GM21619 (cell line): ENCODE data around the gene MINK1.
"Not testable (repeated sequence)": the region's sequence is repeated elsewhere in the genome, so short reads cannot be mapped to it uniquely, and the experiment has no call there.

ENCODE experiments used
- ATAC-seq: cut with Tn5 transposase; IDR thresholded peaks from one replicate; pipeline ENCODE4 v1.9.1; 2021; ENCODE audit not compliant: unreplicated experiment

MINK1 gene

GRCh38 chr17:4897198-4897687 lies 64.1 kb downstream of the MINK1 start:
- no peak for ATAC-seq

GRCh38 chr17:4897785-4898184 lies 64.6 kb downstream of the MINK1 start:
- ATAC-seq, result no peak

DNA sequence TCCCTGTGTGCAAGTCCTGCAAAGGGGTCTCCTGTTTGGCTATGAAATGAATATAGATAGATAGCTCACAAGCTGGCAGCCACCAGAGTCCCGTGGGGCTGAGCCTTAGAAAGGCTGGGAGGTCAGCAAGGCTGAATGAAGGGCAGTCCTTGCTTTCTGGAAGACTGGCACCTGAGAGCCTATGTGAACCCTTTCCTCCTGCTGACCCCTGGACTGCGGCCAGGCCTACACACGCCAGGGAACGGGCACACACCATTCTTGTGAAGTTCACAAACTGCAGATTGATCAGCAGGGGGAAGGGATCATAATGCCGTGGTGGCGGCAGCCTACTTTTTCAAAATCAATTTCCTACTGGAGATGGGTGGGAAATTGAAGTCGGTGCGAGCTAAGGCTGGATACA lies 65.2 kb downstream of the MINK1 start:
- ATAC-seq, result no peak

DNA sequence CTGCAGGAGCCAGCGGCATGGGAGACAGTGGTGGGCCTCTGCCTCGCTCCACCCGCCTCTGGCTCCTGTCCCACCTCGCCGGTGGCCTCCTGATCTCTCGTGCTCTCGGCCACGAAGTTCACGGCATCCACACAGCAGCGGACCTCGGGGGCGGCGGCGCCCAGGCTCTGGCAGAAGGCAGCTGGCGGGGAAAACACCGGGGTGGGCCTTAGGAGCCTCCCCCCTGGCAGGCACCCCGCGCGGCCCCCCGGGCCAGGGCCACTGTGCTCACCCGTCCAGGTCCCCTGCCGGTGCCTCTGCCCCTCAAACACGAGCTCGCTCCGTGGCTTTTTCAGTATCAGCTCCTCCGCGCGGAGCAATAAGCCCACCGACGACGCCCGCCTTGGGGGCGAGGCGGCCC lies 65.8 kb downstream of the MINK1 start:
- no peak for ATAC-seq

GRCh38 chr17:4899341-4900230 lies 66.4 kb downstream of the MINK1 start, which contains the start of gene C17orf107:
C17orf107 (plus strand) TSS chr17:4899536; CDS start chr17:4899763, 227 bp downstream.
- ATAC-seq, result peak; percentile 37

GRCh38 chr17:4900231-4901107 lies 67.3 kb downstream of the MINK1 start:
- ATAC-seq, result no peak

GRCh38 chr17:4901108-4901647 lies 68.0 kb downstream of the MINK1 start:
- no peak for ATAC-seq

- ATAC-seq, result no peak
These were observed 68.7 kb downstream of the MINK1 start for GRCh38 chr17:4901648-4902344.

DNA sequence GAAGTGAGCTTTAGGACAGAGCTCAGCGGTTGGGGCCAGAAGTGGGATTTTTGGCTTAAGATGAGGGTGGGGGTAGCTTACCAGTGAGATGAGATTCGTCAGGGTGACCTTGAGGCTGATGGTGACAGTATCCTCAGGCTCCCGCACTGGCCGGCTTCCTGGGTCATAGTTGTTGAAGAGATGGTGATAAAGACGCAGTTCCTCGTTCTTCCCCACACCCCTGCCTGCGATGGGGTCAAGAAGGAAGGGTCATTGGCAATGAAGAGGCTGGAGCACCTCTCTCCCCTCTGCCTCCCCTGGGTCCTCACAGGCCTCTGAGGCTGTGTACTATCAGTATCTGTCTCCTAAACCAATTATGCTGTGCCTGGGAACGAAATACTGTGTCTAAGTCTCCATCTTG lies 69.4 kb downstream of the MINK1 start:
- ATAC-seq, result no peak

DNA sequence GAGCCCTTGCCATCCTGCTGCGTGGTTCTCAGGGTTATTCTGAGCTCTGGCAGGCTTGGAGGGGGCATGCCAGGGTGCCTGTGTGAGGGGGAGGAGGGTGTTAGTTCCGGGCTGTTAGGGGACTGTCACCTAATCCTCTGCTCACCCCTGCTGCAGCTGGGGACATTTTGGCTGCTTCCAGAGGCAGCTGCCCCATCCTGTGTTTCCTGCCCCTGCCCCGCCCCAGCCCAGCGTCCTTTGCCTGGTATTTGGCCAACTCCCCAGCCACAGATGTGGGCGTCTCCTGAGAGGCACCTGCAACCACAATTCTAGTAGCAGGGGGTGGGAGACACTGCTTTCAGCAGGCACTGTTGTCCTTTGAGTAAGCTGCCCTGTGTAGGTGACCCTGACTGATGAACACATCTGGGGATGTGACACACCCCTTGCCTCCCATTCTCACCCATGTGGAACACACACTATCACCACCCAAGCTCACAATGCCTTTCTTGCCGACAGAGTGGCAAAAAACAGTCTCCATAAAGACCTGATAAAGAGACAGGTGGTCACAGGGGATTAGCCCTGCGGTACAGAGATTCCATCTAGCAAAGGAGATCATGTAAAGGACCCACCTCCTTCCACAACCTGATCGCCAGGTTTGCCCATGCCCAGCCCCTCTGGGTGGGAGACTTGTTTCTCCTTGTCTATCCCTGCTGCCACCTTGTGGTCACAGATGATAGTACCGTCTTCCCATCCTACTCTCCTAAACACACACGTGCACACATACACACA lies 70.1 kb downstream of the MINK1 start, which contains the start of gene CHRNE:
TSS of gene CHRNE (minus strand) at position 48 of the 768 bp plus-strand sequence. CDS start at position 13, 35 bp downstream.
- ATAC-seq, result no peak

DNA sequence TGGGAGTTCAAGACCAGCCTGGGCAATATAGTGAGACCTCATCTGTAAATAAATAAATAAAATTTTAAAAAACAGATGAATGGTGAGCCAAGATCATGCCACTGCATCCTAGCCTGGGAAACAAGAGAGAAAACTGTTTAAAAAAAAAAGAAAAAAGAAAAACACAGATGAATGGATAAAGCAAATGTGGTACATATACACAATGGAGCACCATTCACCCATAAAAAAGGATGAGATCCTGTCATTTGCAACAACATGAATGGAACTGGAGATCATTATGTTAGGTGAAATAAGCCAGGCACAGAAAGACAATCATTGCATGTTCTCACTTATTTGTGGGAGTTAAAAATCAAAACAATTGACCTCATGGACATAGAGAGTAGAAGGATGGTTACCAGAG lies 73.5 kb downstream of the MINK1 start:
- not testable (repeated sequence) for ATAC-seq

DNA sequence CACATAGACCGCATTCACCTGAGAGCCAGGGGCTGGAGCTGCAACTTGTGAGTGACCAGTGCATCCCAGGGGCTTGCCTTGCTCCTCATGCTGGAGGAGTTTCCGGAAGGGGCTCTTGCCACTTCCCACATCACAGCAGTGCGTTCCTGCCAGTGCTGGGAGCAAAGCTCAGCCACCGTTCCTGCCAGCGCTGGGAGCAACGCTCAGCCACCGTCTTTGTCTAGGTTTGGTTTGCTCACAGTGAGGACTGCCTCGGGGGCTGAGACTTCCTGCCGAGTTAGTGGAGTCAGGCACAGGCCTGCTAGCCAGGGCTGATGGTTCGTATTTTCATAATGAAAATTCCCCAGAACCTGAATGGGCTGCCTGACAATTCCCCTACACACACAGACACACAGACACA lies 75.2 kb downstream of the MINK1 start:
- no peak for ATAC-seq

DNA sequence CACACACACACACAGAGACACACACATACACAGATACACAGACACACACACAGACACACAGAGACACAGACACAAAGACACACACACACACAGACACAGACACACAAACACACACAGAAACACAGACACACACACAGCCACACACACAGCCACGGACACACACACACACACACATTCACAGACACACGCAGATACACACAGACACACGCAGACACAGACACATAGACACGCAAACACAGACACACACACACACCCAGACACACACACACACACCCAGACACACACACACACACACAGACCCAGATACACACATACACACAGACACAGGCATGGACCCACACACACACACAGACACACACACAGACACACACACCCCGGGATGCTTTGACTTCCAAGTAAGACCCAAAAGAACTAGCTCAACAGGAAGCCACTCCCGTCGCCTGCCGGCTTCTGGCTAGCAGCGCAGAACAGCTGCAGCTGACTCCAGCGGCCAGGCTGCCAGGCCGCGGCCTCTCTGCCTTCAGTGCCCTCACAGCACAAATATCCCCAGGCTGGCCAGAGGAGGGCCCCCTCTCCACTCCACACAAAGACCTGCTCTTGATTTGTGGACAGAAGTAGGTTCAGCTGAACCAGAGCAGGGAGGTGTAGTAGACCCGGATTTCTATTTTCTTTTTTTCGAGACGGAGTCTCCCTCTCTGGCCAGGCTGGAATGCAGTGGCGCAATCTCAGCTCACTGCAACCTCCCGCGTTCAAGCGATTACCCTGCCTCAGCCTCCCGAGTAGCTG lies 75.8 kb downstream of the MINK1 start:
- no peak for ATAC-seq

DNA sequence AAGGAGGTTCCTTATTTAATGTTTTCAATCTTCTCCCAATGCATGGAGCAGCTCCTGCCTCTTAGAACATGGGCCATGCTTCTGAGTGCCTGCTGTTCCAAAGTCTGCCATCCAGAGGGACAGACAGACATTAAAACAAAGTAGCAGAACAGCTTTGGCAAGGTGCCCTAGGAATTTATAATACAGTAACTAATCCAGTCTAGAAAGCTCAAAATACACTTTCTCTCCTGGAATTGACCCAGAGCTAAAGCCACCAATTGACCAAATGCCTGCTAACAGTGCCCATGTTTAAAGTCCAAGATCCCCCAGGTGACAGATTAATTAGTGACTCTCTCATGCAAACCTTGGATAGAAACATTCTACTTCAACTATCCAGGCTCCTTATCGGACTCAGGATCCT lies 80.9 kb downstream of the MINK1 start:
- ATAC-seq, result no peak

DNA sequence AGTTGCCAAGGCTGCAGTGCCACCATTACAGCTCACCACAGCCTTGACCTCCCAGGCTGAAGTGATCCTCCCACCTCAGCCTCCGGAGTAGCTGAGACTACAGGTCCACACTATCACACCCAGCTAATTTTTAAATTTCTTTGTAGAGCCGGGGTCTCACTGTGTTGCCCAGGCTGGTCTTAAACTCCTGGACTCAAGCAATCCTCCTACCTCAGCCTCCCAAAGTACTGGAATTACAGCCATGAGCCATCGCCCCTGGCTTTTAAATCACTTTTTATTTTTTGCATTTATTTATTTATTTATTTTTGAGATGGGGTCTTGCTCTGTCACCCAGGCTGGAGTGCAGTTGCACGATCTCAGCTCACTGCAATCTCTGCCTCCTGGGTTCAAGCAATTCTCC lies 81.4 kb downstream of the MINK1 start:
- not testable (repeated sequence) for ATAC-seq

- ATAC-seq, result no peak
These were observed 86.4 kb downstream of the MINK1 start for GRCh38 chr17:4919511-4920047.

DNA sequence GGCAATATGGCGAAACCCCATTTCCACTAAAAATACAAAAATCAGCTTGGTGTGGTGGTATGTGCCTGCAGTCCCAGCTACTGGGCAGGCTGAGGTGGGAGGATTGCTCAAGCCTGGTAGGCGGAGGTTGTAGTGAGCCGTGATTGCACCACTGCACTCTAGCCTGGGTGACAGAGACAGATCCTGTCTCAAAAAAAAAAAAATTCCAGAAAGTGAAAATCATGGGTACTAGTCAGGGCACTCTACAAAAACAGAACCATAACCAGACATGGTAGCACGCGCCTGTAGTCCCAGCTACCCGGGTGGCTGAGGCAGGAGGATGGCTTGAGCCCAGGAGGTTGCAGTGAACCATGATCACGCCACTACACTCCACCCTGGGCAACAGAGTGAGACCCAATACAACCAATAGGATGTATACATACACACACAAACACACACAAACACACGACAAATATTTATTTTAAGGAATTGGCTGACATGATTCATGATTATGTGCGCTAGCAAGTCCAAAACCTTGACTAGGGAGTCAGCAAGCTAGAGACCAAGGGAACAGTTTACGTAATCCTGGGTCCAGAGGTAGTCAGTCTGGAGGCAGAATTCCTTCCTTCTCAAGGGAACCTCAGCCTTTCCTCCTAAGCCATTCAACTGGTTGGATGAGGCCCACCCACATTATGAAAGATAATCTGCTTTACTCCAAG lies 87.4 kb downstream of the MINK1 start:
- ATAC-seq, result no peak

DNA sequence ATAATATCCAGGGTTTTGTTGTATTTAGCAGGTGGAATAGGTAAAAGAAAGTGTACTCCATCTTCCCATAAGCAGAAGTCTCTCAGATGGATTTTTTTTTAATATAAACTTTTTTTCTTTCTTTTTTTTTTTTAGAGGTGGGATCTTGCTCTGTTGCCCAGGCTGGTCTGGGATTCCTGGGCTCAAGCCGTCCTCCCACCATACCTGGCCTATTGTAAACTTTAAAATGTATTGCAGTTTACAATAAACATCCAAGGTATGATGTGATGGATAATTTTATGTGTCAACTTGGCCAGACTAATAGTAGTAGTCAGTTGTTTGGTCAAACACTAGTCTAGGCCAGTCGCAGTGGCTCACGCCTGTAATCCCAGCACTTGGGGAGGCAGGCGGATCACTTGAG lies 88.2 kb downstream of the MINK1 start:
- ATAC-seq, result no peak
